Measurements from ENCODE around the gene IZUMO1R.

Gene IZUMO1R

DNA sequence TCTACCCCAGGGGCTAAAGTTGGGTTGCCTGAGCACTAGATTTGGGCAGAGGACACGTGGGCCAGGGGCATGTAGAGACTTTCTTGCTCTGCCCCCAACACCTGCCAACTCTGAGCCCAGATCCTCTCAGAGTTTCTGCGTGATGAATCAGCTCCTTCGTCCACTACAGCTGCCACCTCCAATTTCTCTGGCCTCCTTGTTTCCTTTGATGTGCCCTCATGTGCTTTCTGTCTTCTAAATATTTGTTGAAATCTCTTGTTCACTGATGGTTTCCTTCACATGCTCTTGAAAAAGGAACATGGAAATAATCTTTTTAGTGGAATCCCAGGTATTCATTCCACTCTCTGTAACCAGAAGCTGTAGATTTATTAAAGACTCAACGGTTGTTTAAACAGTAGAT lies 8.0 kb downstream of the IZUMO1R start:
- TF ChIP-seq, protein P1, sequence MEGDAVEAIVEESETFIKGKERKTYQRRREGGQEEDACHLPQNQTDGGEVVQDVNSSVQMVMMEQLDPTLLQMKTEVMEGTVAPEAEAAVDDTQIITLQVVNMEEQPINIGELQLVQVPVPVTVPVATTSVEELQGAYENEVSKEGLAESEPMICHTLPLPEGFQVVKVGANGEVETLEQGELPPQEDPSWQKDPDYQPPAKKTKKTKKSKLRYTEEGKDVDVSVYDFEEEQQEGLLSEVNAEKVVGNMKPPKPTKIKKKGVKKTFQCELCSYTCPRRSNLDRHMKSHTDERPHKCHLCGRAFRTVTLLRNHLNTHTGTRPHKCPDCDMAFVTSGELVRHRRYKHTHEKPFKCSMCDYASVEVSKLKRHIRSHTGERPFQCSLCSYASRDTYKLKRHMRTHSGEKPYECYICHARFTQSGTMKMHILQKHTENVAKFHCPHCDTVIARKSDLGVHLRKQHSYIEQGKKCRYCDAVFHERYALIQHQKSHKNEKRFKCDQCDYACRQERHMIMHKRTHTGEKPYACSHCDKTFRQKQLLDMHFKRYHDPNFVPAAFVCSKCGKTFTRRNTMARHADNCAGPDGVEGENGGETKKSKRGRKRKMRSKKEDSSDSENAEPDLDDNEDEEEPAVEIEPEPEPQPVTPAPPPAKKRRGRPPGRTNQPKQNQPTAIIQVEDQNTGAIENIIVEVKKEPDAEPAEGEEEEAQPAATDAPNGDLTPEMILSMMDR (IDR thresholded peaks at IDR 0.05; ENCODE audit: low read depth, low read length): no peak
- H3K27ac ChIP-seq: no peak overlapping the region
- H3K36me3 ChIP-seq: no peaks in the 10 kb centered on the region
- H3K4me3 ChIP-seq (ENCODE audit: low read depth, low read length): no peak overlapping the region
- no peaks in the 10 kb centered on the region for H3K9me3 ChIP-seq (ENCODE audit: severe bottlenecking)
- no peaks in the 10 kb centered on the region for H3K27me3 ChIP-seq (ENCODE audit: insufficient read depth, low read depth, severe bottlenecking)
- no peak for DNase-seq

DNA sequence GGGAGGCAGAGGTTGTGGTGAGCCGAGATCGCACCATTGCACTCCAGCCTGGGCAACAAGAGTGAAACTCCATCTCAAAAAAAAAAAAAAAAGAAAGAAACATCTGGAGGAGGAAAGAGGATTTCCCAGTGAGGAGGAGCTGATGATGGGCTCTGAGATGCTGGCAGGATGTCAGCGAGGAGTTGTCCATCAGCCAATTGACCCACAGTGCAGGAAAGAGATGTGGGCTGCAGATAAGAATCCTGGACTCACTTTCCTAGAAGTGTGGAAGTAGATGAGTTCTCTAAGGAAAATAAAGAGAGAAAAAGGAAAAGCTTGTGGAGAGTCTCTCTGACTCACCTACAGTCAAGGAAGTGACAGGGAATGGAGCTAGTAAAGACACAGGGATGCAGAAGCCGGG lies 9.7 kb downstream of the IZUMO1R start:
- no peak for DNase-seq
- H3K36me3 ChIP-seq: no peaks in the 10 kb centered on the region
- H3K4me3 ChIP-seq (ENCODE audit: low read depth, low read length): no peak overlapping the region
- no peak overlapping the region for H3K27ac ChIP-seq
- TF ChIP-seq, protein P1 (IDR thresholded peaks at IDR 0.05; ENCODE audit: low read depth, low read length): no peak
- no peaks in the 10 kb centered on the region for H3K27me3 ChIP-seq (ENCODE audit: insufficient read depth, low read depth, severe bottlenecking)
- H3K9me3 ChIP-seq (ENCODE audit: severe bottlenecking): no peaks in the 10 kb centered on the region

DNA sequence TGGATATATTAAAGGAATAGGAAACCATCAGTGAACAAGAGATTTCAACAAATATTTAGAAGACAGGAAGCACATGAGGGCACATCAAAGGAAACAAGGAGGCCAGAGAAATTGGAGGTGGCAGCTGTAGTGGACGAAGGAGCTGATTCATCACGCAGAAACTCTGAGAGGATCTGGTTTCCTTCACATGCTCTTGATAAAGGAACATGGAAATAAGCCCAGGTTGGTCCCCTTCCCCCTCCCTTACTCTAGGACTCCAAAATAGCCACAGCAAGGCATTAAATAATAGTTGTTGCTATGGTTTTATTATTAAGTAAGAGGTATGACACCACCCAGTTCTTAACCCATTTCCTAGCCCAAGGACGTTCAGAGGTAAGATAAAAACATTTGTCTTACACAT lies 11.3 kb downstream of the IZUMO1R start:
- no peaks in the 10 kb centered on the region for H3K36me3 ChIP-seq
- no peak overlapping the region for H3K4me3 ChIP-seq (ENCODE audit: low read depth, low read length)
- no peaks in the 10 kb centered on the region for H3K27me3 ChIP-seq (ENCODE audit: insufficient read depth, low read depth, severe bottlenecking)
- H3K9me3 ChIP-seq (ENCODE audit: severe bottlenecking): no peaks in the 10 kb centered on the region
- no peak overlapping the region for H3K27ac ChIP-seq
- TF ChIP-seq, protein P1 (IDR thresholded peaks at IDR 0.05; ENCODE audit: low read depth, low read length): no peak
- DNase-seq: no peak

DNA sequence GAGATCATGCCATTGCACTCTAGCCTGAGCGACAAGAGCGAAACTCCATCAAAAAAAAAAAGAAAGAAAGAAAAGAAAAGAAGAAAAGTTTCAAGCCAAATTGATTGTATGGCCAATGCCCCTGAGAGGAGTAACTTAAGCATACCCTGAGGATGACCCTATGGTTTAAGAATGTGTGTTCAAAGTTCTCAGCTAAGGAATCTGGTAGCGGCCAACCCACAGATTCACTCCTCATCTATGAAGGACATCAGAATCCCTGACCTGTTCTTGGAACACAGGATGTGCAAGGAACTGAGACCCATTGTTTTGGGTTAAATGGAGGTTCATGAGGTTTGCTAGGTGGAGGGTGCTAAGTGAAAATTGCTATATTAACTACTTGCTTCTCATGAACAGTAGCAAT lies 18.1 kb downstream of the IZUMO1R start:
- TF ChIP-seq, protein P1 (IDR thresholded peaks at IDR 0.05; ENCODE audit: low read depth, low read length): no peak
- Histone ChIP-seq H3K9me3 (ENCODE audit: severe bottlenecking) (no peaks in the 10 kb centered on the region), H3K27me3 (ENCODE audit: insufficient read depth, low read depth, severe bottlenecking) (no peaks in the 10 kb centered on the region), H3K4me3 (ENCODE audit: low read depth, low read length) (no peak overlapping the region), H3K36me3 (no peaks in the 10 kb centered on the region), H3K27ac (no peak overlapping the region)
- DNase-seq: no peak

DNA sequence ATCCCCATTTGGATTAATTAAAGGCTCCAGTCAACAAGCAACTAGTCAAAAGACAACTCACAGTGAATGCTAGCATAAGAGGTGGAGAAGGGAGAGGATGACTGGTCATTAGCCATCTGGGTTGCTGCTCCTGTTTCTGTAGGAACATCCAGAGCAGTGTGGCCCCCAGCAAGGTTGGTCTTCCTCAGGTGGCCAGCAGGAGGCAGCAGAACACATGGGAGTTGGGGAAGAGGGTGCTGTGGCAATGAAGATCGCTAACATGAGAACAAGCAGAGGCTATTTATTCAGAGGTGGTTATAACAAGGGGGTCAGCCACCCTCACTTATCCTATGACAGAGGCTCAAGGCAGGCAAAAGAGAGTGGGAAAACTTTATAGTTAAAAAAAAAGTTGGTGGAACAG lies 21.3 kb downstream of the IZUMO1R start:
- Histone ChIP-seq H3K27ac (no peak overlapping the region), H3K9me3 (ENCODE audit: severe bottlenecking) (no peaks in the 10 kb centered on the region), H3K36me3 (no peaks in the 10 kb centered on the region), H3K27me3 (ENCODE audit: insufficient read depth, low read depth, severe bottlenecking) (no peaks in the 10 kb centered on the region), H3K4me3 (ENCODE audit: low read depth, low read length) (no peak overlapping the region)
- TF ChIP-seq, protein P1 (IDR thresholded peaks at IDR 0.05; ENCODE audit: low read depth, low read length): peak; percentile 86
- peak; percentile 78 for DNase-seq

DNA sequence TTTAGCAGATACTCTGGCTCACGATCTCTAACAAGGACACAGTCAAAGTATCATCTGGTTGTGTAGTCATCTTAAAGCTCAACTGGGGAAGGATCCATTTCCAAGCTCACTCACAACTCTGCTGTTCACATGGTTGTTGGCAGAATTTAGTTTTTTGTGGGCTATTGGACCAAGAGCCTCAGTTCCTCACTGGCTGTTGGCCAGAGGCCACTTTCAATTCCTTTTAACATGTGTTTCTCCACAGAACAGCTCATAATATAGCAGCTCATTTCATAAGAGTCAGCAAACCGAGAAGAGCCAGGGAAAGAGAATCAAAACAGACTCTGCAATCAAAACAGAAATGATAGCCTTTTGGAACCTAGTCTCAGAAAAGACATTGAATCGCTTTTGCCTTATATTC lies 22.6 kb downstream of the IZUMO1R start:
- no peak for DNase-seq

More for the DNA sequence above, 22.6 kb downstream of the IZUMO1R start:
- Histone ChIP-seq H3K36me3 (no peaks in the 10 kb centered on the region), H3K27ac (no peak overlapping the region), H3K4me3 (ENCODE audit: low read depth, low read length) (no peak overlapping the region), H3K9me3 (ENCODE audit: severe bottlenecking) (no peaks in the 10 kb centered on the region), H3K27me3 (ENCODE audit: insufficient read depth, low read depth, severe bottlenecking) (no peaks in the 10 kb centered on the region)
- TF ChIP-seq, protein P1 (IDR thresholded peaks at IDR 0.05; ENCODE audit: low read depth, low read length): no peak
